Esophagus (tissue), 2 donors: ENCODE data around the gene SPTB. TPM values are rescaled to one million over a fixed set of nuclear protein-coding genes. Genes with fewer than 3 reads are reported as not detected.
"Not testable (repeated sequence)": the region's sequence is repeated elsewhere in the genome, so short reads cannot be mapped to it uniquely, and the experiment has no call there.

ENCODE experiments used
- H3K27ac ChIP-seq, 2 donors: one replicate each; pipeline ENCODE4 v1.5.1; 2013; ENCODE audit warnings: low read depth in 2 of 2, mild to moderate bottlenecking in 2 of 2, inconsistent platforms in 1 of 2, low read length in 1 of 2, moderate library complexity in 1 of 2
- H3K27me3 ChIP-seq, 2 donors: one replicate each; pipeline ENCODE4 v1.6.1; 2013; ENCODE audit warnings: low read length in 2 of 2, control low read depth in 1 of 2, mild to moderate bottlenecking in 1 of 2; ENCODE audit not compliant: insufficient read depth in 2 of 2, control insufficient read depth in 1 of 2
- H3K36me3 ChIP-seq, 2 donors: one replicate each; pipeline ENCODE4 v1.6.1; 2013; ENCODE audit warnings: low read length in 1 of 2; ENCODE audit not compliant: control insufficient read depth in 2 of 2, insufficient read depth in 2 of 2
- H3K4me1 ChIP-seq, 2 donors: one replicate each; pipeline ENCODE4 v1.6.1; 2013; ENCODE audit warnings: low read length in 1 of 2; ENCODE audit not compliant: control insufficient read depth in 2 of 2, insufficient read depth in 2 of 2
- H3K4me3 ChIP-seq, 2 donors: one replicate each; pipeline ENCODE4 v1.5.1; 2013; ENCODE audit warnings: low read length in 2 of 2, mild to moderate bottlenecking in 2 of 2, low read depth in 1 of 2, moderate library complexity in 1 of 2
- H3K9me3 ChIP-seq, 2 donors: one replicate each; pipeline ENCODE4 v1.6.1; 2013; ENCODE audit warnings: mild to moderate bottlenecking in 2 of 2, low read depth in 1 of 2, low read length in 1 of 2, moderate library complexity in 1 of 2; ENCODE audit not compliant: control insufficient read depth in 2 of 2, insufficient read depth in 1 of 2
- WGBS, 2 donors: extraction: QIAGEN DNeasy Blood & Tissue Kit; methylation state at CpG; one replicate each; pipeline ENCODE4 v1.1.7; 2013; 5-methylcytosine and 5-hydroxymethylcytosine counted together
- polyA plus RNA-seq, 2 donors: library from polyadenylated mRNA; stranded (reverse); fragments of 200-250 nt; gene quantifications; one replicate each; pipeline ENCODE4 v1.2.3, GENCODE V29; 2013
- donor health status: healthy with polysubstance abuse.
- donor health status: Bipolar disorder and iron deficiency.

The SPTB gene
- polyA plus RNA-seq, 2 donors, result 0.11 to 0.41 TPM

DNA sequence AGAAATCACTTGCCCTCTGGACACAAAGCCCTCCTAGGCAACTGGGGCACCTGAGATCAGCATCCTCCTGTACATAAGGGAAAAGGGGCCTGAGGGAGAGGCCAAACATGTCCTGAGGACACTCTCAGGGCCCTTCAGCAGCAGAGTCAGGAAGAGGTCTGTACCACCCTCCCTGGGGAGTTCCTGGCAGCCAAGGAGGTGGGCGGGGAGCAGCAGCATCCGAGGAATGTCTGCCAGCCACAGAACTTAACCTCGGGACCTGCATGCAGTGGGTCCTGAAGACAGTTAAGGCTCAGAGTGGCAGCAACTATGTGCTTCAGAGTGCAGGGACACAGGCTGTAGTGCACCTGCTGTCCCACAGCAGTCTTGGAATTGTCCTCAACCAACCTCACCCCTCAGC, 62.1 kb downstream of the SPTB start:
- Histone ChIP-seq H3K4me1 (peaks cover 0 to 2% of the 10 kb centered on the region in 2 donors), H3K27ac (no peak overlapping the region), H3K4me3 (no peak overlapping the region), H3K9me3 (no peaks in the 10 kb centered on the region), H3K36me3 (no peaks in the 10 kb centered on the region), H3K27me3 (peaks cover 0 to 3% of the 10 kb centered on the region in 2 donors)
- WGBS, 2 donors, result 45 to 77% methylated on average over 3 of the region's 3 CpGs

DNA sequence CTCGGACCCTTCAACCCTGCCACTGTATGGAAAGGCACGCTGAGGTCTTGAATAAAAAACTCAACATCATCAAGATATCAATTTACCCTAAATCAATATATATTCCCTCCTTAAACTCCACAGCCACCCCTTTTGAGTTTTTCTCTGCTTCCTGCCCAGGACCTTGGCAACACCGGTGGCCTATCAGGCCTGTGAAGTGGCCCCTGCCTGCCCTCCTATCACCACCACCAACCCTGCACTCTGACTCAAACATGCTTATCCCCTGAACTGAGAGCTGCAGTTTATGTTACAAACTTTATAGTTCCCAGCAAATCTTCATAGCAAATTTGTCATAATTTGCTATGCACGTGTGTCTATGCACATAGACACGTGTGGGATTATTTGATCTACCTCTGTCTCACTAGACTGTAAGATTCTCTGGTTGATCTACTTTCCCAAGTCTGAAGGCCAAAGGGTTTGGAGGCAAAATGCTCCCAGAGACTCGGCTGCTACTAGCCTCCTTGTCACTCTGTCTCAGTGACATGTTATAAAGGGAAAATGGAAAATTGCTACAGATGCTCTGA, 63.4 kb downstream of the SPTB start:
- H3K4me3 ChIP-seq, result no peak overlapping the region
- no peaks in the 10 kb centered on the region for H3K36me3 ChIP-seq
- no peaks in the 10 kb centered on the region for H3K9me3 ChIP-seq
- H3K27ac ChIP-seq, result no peak overlapping the region
- peaks cover 0 to 3% of the 10 kb centered on the region in 2 donors for H3K27me3 ChIP-seq
- WGBS, 2 donors, result 85 to 86% methylated on average over 6 of the region's 6 CpGs
- peaks cover 0 to 2% of the 10 kb centered on the region in 2 donors for H3K4me1 ChIP-seq

DNA sequence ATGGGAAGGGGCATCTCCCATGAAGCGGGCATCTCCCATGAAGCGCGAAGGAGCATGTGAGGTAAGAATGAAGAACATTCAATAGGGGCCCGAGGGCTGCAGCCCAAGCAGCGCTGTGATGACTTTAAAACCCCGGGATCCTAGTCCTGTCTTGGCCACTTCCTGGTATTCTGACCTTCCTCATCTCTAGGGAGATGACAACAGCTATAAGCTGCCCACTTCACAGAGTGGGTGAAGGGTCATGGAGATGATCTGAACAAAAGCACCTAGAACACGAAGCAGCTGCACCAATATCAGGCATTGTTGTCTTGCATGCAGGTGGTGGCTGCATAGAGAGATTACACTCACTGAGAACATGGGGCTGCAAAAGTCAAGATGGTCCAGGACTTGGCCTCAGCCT, 64.5 kb downstream of the SPTB start:
- H3K4me3 ChIP-seq, result no peak overlapping the region
- 85 to 91% methylated on average over 7 of the region's 7 CpGs for WGBS, 2 donors
- H3K36me3 ChIP-seq, result no peaks in the 10 kb centered on the region
- H3K27ac ChIP-seq, result no peak overlapping the region
- peaks cover 0 to 3% of the 10 kb centered on the region in 2 donors for H3K27me3 ChIP-seq
- no peaks in the 10 kb centered on the region for H3K4me1 ChIP-seq
- no peaks in the 10 kb centered on the region for H3K9me3 ChIP-seq

GRCh38 chr14:64812412-64812811, 67.3 kb downstream of the SPTB start:
- no peaks in the 10 kb centered on the region for H3K36me3 ChIP-seq
- no peaks in the 10 kb centered on the region for H3K27me3 ChIP-seq
- no peaks in the 10 kb centered on the region for H3K4me1 ChIP-seq
- H3K4me3 ChIP-seq, result no peak overlapping the region
- no peak overlapping the region for H3K27ac ChIP-seq
- no peaks in the 10 kb centered on the region for H3K9me3 ChIP-seq
- 24 to 31% methylated on average over 8 of the region's 8 CpGs for WGBS, 2 donors

GRCh38 chr14:64811676-64812075, 68.0 kb downstream of the SPTB start:
- Histone ChIP-seq H3K4me1 (no peaks in the 10 kb centered on the region), H3K27me3 (no peaks in the 10 kb centered on the region), H3K36me3 (no peaks in the 10 kb centered on the region), H3K4me3 (no peak overlapping the region), H3K27ac (no peak overlapping the region), H3K9me3 (no peaks in the 10 kb centered on the region)
- 20 to 22% methylated on average over 1 of the region's 1 CpG for WGBS, 2 donors

DNA sequence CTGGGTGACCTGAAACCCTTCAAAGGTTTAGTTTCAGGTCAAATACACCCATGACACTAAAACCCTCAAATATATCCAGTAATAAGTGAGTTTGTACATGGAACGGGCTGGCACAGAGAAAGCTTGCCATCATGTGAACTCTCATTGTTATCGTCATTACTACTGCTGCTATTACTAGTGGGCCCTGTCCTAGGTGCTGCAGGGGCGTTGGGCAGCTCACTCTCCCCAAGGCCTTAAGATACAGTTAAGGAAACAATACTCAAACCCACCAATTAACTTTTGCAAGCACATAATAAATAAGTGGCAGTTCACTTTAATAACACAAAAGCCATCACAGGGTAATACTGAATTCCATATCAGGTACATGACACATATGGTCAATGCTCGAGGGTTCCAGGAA, 71.3 kb downstream of the SPTB start:
- Histone ChIP-seq H3K4me3 (no peak overlapping the region), H3K27me3 (no peaks in the 10 kb centered on the region), H3K4me1 (peaks cover 0 to 2% of the 10 kb centered on the region in 2 donors), H3K36me3 (no peaks in the 10 kb centered on the region), H3K27ac (no peak overlapping the region), H3K9me3 (no peaks in the 10 kb centered on the region)
- WGBS, 2 donors, result 84 to 91% methylated on average over 4 of the region's 4 CpGs

- 77 to 81% methylated on average over 5 of the region's 5 CpGs for WGBS, 2 donors
- Histone ChIP-seq H3K4me1 (peaks cover 0 to 2% of the 10 kb centered on the region in 2 donors), H3K4me3 (no peak overlapping the region), H3K9me3 (no peaks in the 10 kb centered on the region), H3K36me3 (no peaks in the 10 kb centered on the region), H3K27me3 (no peaks in the 10 kb centered on the region), H3K27ac (no peak overlapping the region)
Measured at GRCh38 chr14:64807551-64807950, 72.2 kb downstream of the SPTB start.

- H3K4me1 ChIP-seq, result peaks cover 0 to 2% of the 10 kb centered on the region in 2 donors
- no peak overlapping the region for H3K27ac ChIP-seq
- H3K4me3 ChIP-seq, result no peak overlapping the region
- H3K36me3 ChIP-seq, result no peaks in the 10 kb centered on the region
- no peaks in the 10 kb centered on the region for H3K9me3 ChIP-seq
- WGBS, 2 donors, result 71 to 76% methylated on average over 6 of the region's 6 CpGs
- H3K27me3 ChIP-seq, result no peaks in the 10 kb centered on the region
Measured at GRCh38 chr14:64806862-64807495, 72.7 kb downstream of the SPTB start.

DNA sequence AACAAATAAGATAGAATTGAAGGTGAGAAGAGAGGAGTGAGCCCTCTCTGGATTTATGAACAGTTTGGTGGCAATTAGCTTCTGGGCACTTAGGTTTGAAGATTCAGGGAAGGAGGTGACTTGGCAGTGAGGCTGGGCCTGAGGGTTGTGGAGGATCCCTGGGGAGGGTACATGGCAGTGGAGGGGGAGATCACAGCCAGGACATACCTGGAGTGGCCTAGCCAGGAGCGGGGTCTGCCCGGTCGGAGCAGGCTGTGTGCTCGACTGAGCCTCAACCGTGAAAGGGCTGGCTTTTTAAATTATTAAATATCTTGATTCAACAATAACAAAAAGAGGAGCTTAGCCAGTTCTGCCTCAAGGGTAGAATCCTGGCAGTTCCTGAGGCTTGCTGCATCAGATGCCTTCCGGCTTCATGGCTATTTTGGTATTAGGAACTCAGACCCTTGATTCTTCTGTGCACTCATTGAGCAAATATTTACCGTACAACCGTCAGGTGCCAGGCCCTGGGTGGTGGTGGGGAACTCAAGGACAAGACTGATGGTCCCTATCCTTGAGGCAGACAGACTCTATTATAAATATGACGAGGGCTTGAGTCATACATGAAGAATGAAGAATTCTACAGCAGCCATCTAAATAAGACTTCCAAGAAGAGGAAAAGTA, 73.4 kb downstream of the SPTB start:
- no peaks in the 10 kb centered on the region for H3K9me3 ChIP-seq

GRCh38 chr14:64805646-64806045, 74.1 kb downstream of the SPTB start:
- H3K27me3 ChIP-seq, H3K4me3 ChIP-seq, H3K36me3 ChIP-seq, H3K4me1 ChIP-seq, H3K27ac ChIP-seq, H3K9me3 ChIP-seq: not testable (repeated sequence)
- 92 to 93% methylated on average over 3 of the region's 3 CpGs for WGBS, 2 donors

More for the DNA sequence above, 73.4 kb downstream of the SPTB start:
- Histone ChIP-seq H3K27ac (peak overlapping the region in 1 of 2 donors; percentile 17), H3K4me1 (peaks cover 0 to 2% of the 10 kb centered on the region in 2 donors), H3K27me3 (no peaks in the 10 kb centered on the region), H3K4me3 (no peak overlapping the region), H3K36me3 (no peaks in the 10 kb centered on the region)
- WGBS, 2 donors, result 50 to 51% methylated on average over 9 of the region's 9 CpGs
